HG03442 (cell line): ENCODE data around the gene UTP25.

Experiments used
- ATAC-seq: cut with Tn5 transposase; IDR thresholded peaks from one replicate; pipeline ENCODE4 v1.9.1; 2021; ENCODE audit warnings: mild to moderate bottlenecking, moderate library complexity; ENCODE audit not compliant: unreplicated experiment

The UTP25 gene

DNA sequence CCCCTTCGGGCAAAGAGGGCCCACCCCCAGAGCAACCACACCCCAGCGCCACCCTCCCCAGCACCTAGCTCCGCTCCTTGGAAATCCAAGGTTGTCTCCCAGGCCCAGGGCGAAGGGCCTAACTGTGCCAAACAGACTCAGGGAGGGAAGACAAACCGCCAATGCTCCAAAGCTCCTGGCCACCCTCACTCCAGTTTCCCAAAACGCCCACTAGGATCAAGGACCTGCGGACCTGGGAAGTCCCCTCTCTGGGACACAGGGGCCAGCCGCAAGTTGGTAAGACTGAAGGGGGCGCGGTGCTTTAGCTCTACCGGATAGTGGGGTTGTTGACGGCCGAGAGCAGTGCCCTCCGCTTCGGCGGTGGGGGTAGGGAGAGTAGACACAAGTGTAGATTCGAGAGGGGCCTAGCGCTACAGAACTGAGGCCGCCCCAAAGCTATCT lies 22.4 kb upstream of the UTP25 start:
- no peak for ATAC-seq

DNA sequence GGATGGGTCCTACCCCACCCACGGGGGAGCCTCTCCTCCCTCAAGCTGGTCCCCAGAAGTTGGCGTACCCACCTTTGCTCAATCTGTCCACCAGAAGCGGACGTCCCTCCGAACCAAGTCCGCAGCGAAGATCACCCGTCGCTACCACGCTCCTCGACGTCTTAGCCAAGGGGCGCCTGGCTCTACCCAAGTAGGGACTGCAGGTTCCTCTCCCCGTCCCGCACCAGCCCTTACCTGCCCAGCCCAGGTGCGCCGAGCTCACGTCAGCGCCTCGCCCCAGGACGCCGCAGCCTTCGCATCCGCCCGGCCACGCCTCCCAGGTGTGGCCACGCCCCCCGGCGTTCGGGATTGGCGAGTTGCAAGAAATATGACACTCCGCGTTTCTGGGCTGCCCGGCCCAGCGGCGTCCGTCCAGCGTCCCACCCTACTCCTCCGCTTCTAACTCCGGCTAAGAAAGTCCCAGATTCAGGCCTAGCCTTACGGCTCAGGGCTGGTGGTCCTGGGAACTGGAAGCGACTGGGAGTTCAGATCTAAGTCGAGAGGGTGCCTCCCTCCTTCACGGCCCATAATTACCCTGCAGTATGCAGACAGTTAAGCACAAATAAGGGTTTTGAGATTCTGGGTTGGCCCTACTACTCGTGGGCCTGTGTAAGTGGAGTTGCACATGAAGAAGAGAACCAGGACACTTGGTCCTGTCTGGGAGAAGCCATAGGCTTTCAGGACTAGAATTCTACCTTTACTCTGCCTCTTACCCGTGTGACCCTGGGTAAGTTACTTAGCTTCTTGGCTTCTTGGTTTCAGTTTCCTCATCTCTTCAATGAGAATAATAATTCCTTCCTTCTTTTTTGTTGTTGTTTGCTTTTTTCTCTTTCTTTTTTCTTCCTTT lies 21.7 kb upstream of the UTP25 start, which contains the start of gene IRF6:
TSS of gene IRF6 (minus strand) at position 268 of the 886 bp plus-strand sequence. CDS start 4,729 bp downstream, outside the sequence.
- peak; percentile 86 for ATAC-seq

DNA sequence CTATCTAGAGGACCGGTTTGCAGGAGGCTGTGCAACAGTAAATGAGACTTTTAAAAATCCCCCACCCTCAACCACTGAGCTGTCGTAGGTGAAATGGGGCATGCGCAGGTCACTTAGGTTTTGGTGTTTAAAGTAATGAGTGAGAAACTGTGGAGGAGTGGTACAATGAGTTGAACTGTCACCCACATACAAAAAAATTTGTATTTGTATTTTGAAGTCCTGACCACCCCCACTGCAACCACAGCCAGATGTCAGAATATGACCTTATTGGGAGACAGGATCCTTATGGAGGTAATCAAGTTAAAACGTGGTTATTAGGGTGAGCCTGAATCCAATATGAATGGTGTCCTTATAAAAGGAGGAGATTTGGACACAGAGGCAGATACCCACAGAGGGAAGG lies 20.3 kb upstream of the UTP25 start:
- ATAC-seq = no peak

DNA sequence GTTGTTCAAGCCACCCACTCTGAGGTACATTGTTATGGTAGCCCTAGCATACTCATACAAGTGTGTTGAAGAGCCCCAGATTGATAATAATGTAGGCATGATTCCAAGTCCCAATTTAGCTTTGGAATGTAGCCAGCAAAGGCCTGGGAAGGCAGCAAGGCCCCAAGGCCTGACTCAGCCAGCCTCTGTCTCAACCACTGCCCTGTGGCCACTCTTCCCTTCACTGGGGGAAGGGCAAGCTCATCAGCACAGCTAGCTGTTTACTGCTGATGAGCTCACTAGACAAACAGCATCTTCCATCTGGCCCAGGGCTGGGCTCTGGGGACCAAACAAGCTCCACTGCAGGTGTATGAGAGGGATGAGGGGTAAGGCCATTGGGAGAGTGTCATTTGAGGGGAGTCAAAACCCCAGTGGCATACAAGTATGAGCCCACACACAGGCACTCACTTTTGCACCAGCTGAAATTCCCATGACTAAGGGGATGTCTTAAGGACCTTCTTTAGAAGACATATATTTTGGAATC lies 19.7 kb upstream of the UTP25 start:
- ATAC-seq = no peak

DNA sequence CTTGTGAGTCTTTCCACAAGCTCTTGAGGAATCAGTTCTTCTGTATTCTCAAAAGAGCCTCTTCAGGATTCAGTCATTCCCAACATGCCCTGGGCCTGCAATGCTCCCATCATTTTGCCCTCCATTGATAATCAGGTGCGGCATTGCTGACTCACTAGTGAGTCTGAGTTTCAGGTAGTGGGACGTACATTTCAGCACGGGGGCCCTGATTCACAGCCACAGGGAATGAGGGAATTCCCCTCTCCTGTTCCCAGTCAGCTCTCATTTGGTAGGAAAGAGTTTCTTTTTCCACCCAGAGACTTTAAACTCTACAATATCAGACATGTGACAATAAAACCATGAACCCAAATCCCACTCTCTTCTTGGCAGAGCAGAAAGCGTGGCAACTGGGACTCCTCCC lies 18.2 kb upstream of the UTP25 start:
- ATAC-seq = no peak

DNA sequence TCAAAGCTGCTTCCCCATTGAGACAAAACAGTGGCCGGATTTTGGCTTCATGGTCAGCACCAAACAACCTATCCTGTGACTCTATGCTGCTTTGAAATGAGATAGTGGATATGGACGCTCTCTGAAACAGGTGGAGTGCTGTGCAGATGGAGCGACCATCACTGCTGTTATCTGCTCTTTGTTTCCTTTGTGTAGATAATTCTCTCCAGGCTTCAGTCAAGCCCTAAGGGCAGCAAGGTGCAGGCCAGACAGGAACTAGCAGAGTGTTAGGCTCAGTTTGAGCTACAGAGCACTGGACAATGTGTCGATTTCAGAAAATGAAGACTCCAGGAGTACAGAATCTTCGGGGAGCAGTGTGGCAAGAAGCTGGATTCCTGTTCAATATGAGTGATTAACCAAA lies 17.0 kb upstream of the UTP25 start:
- no peak for ATAC-seq

DNA sequence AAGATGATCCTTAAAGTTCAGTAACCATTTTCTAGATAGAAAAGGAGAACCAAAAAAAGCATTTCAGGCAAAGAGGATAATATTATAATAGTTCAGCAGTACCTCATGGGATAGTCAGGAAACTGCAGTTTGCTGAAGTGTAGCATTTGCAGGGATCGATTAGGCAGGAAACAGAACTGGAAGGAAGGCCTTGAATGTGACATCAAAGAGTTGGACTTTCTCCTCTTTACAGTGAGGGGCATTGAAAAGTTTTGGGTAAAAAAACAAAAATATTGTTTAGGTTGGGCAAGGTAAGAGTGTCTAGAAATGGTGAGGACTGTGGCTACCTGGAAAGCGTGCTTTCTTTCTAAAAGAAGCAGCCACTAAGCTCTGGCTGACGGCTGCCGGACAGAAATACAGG lies 13.9 kb upstream of the UTP25 start:
- ATAC-seq = no peak

DNA sequence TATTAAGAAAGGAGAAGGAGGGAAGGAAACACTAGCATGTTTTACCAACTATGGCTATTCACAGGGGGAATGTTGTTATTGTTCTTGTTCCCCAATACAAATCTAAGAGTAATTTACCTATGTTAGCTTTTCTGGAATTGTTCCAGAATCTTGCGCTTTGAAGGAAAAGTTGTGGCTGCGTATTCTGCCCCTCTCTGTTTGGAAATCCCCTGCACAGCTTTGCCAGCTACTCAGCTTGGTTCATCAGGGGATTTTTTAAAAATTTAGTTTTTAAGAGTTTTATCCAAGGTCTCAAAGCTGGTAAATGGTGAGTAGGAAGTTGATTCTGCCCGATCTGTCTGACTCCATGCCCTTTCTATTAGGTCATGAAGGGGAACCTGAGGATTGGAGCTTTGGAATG lies 12.3 kb upstream of the UTP25 start:
- no peak for ATAC-seq

DNA sequence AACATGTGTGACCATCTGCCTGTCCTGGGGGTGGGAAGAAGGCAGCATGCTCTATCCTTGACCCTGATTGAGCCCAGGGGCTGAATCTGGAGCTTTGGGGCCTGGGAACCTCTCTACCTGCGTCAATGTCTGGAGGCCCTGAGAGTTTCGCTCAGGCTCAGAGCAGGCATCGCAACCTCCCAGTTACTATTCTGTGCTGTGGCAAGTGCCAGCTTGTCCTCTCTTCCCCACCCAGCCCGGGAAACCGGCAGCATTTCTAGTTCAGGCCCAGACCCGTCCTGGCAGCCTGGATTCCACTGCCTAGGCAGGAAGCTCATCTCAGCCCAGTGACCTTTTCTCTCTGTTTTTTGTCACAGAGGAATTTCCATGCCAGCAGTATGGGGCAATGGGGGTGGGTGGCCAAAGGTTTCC lies 11.8 kb upstream of the UTP25 start:
- no peak for ATAC-seq

DNA sequence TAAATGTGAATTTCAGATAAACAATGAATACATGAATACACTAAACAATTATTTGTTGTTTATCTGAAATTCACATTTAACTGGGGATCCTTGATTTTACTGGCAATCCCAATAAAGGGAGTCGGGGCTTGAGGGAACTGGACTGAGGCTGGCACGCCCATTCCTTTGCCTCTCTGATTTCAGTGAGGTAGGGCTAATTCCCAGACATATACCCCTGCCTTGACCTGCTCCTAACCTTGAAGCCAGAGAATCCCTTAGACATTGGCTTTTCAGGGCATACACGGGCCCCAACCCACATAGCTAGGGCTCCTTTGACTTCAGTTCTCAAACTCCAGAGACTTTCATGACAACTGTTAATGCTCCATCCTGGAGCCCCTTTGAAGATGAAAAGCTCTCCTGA lies 10.8 kb upstream of the UTP25 start:
- ATAC-seq = no peak

DNA sequence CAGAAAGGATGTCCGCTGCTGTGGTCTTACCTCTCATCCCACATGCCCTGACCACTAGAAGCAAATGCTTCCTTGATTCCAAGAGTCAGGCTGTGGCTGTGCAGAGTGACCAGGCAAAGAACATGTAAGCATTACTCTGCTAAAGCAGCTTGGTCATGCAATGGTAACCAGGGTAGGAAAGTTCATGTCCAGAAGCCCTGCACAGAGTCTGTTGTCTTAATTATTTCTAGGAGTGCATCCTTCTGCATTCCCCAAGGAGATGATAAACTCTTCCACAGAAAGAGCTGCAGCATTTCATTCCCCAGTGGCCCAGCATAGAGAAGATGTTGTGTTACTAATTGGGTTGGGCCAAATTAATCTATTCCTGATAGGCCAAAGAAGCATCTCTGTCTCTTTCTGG lies 10.1 kb upstream of the UTP25 start:
- ATAC-seq = no peak

DNA sequence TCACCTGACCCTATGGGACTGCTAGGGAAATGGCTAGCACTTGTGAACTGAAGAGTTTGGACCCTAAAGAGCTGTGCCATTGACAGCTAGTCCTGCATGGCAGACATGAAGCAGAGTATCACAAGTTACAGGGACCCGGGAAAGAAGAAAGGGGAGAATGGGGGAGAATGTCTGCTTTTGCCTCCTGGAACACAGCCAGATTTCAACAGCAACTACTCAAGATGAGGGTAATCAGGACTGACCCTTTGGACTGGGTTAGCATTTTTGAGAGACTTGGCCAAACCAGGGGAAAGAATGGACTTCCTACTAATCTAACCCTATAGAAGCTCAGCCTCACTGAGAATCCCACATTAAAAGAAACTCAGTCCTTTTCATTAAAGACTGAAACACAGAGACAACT lies 8.7 kb upstream of the UTP25 start:
- no peak for ATAC-seq

DNA sequence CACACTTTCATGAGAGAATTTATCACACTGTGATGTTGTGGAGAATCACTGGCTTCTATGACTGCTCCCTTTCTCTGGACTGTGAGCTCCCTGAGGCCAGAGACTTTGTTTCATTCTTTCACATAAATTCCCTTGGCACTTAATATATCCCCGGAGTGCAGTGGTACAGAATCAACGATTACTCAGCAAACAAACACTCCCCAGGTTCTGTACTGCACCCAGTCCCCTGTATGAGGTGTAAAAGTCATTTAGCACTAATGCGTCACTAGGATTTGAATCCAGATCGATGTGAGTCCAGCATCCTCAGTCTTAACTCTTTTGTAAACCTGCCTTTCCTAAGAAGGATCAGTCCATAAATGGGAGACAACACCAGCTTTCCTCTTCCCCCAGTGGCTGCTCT lies 6.8 kb upstream of the UTP25 start:
- ATAC-seq = no peak

DNA sequence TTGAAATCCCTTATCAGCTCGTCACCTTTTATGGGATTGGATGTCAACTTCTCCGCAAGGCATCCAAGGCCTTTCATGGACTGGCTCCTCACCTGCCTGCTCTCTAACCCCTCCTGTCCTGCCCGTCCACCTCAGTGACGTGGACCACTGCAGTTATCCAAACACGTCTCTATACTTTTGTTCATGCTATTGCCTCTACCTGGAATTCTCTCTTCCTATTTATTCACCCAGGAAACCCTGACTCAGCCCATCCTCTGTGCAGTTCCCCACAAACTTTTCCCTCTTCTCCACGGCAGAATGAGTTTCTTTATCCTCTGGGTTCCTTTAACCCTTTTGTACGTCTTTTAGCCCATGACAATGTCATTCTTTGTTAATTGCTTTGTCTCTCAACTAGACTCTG lies 5.1 kb upstream of the UTP25 start:
- no peak for ATAC-seq

DNA sequence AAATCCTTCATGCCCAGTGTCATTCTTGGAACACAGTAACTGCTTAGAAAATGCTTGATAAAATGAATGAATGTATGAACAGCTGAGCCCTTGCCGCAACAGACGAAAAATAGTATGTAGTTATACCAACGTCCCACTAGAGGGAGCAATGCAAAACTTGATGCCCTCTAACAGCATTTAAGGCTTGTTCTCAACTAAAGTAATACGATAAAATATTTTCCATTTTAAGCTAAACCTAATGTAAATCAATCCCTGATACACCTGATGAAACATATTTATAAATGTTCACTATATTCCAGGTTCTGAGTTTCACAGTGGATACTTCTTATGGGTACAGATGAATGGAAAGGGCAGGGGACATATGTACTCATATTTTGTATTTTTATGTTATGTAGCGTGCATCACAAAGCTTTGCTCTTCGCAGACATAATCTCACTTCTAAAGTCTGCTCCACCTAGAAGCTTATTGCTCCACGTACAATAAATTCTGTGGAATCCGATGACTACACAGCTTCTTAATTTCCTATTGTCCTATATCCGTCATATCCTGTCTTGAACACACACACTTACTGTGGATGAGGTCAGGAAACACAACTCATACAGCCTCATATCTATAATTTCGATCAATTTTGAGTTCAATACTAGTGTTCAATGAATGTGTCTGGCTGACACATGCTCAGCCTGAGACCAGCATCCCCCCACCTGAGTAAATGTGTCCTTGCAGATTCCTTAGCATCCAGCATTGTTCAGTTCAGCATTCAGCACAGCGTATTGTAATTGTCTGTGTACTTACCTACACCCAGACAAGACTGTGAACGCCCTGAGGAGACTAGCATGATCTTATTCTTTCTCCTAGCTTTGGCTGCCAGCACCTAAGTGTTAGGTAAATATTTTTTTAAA lies 4.4 kb upstream of the UTP25 start:
- no peak for ATAC-seq

DNA sequence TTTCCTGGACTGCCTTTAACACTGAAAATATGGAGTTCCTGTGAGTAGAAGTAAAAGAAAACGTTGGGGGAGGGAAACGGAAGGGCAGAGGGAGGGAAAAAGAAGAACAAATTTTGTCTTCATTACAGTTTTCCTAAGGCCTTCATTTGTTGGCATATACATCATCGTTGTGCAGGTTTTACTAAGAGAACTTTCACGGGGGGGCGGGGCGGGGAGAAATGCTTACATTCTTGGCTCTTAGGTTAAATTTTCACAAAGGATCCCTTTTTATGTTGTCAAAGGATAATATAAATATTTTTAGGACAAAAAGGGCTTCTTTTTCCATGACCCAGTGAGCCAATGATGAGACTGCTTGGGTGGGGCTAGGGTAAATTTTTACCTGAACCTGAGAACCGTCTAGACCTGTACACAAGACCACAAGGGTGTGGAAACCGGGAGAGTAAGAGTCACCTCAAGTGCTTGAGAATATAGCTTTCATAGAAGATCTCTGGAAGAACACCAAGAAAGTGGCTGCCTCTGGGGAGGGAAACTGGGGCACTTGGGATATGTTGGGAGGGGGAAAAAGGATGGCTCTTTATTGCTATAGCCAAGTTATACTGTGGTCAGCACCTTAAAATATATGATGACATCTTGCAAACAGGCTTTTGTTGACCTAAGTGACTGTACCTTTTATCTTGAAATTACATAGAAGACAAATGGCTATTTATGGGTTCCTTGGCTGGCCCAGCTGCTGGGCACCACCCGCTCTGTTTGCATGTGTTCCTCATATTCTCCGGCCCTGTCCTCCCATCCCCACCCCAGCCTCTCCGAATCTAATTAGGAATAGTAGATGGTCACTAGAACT lies 2.0 kb upstream of the UTP25 start:
- ATAC-seq = no peak

DNA sequence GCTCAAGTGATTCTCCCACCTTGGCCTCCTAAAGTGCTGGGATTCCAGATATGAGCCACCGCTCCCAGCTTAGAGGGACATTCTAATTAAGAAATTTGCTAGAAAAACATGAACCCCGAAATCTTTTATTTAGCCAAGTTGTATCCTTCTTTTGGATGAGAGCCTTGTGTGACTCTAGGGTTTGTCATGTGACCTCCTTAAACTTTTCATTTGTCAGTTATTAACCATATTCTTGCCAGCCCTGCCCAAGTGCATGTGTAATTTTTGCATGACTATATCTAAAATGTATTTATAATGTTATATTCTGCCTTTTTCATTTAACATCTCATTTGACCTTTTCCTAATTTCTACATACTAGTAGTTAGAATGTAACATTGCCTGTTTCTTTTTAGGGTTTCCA lies 1.9 kb downstream of the UTP25 start:
- no peak for ATAC-seq

DNA sequence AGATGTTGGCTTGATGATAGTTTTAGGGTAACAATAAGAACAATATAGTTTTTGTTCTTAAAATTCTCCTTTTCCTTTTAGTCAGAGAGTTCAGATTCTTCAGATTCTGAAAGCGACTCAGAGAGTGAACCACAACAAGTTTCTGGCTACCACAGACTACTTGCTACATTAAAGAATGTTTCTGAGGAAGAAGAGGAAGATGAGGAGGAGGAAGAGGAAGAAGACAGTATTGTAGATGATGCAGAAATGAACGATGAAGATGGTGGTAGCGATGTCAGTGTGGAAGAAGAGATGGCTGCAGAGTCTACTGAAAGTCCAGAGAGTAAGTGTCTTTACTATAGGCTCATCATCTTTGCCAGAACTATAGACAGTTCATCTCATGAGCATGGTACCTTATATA lies 3.0 kb downstream of the UTP25 start:
- ATAC-seq = no peak

DNA sequence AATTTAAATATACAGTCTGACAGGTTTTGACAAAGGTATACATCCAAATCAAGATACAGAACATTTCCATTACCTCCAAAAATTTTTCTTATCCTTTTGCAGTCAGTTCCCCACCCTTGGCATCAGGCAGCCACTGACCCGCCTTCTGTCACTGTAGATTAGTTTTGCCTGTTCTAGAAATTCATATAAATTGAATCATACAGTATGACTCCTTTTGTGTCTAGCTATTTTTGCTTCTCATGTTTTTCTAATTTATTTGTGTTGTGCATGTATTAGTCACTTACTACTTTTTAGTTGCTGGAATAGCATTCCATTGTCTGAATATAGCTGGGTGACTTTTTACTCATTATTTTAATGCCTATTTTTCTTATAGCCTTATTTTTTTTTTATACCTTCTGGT lies 3.8 kb downstream of the UTP25 start:
- no peak for ATAC-seq

DNA sequence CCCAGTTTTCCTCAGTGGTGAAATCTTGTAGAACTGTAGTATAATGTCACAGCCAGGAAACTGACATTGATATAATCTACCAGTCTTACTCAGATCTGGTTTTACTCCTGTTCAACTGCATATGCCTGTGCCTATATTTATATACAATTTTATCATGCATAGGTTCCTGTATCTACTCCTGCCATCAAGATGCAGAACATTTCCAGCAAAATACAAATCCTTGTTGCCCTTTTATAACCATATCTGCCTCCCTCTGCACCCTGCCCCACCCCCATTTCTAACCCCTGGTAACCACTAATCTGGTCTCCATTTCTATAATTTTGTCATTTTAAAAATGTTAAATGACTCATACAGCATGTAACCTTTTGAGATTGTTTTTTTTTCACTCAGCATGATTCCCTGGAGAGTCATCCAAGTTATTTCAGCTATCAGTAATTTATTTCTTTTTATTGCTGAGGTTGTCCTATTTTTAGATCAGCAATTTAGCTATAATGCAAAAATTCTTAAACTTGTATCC lies 8.1 kb downstream of the UTP25 start:
- no peak for ATAC-seq
